ENCODE data around the gene HBG1. TPM values are rescaled to one million over a fixed set of nuclear protein-coding genes. Genes with fewer than 3 reads are reported as not detected.

Gene HBG1
- total RNA-seq, 6 donors from 2014 or later, result 2.9 to 4.6 TPM; not detected in 4

DNA sequence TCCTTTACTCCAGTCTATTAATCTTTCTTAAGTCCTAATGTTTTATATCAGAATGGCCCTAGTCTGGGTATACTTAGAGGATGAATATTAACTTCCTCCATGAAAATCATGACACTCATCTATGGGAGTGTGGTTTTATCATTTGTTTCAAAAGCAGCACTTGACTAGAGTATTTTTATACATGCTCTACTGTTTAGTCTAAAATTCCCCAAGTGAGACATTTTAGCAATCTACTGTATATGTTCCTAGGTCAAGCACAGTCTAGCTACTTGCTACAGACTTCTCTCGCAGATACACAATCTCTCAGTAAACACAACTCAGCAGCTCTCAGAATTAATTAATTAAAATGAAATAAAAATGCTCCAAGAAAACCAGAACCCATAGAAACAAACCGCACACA lies 19.9 kb downstream of the HBG1 start:
- no peaks in the 10 kb centered on the region for H3K4me1 ChIP-seq
- DNase-seq, result no peak
- no peaks in the 10 kb centered on the region for H3K27me3 ChIP-seq
- H3K4me3 ChIP-seq, result no peak overlapping the region
- no peak overlapping the region for H3K27ac ChIP-seq
- 78 to 89% methylated on average over 2 of the region's 2 CpGs for WGBS, 2 donors
- H3K36me3 ChIP-seq, result no peaks in the 10 kb centered on the region
- no peak for TF ChIP-seq POLR2A (IDR thresholded peaks at IDR 0.05)
- TF ChIP-seq, protein P1, sequence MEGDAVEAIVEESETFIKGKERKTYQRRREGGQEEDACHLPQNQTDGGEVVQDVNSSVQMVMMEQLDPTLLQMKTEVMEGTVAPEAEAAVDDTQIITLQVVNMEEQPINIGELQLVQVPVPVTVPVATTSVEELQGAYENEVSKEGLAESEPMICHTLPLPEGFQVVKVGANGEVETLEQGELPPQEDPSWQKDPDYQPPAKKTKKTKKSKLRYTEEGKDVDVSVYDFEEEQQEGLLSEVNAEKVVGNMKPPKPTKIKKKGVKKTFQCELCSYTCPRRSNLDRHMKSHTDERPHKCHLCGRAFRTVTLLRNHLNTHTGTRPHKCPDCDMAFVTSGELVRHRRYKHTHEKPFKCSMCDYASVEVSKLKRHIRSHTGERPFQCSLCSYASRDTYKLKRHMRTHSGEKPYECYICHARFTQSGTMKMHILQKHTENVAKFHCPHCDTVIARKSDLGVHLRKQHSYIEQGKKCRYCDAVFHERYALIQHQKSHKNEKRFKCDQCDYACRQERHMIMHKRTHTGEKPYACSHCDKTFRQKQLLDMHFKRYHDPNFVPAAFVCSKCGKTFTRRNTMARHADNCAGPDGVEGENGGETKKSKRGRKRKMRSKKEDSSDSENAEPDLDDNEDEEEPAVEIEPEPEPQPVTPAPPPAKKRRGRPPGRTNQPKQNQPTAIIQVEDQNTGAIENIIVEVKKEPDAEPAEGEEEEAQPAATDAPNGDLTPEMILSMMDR (IDR thresholded peaks at IDR 0.05), result no peak
- no peak for TF ChIP-seq EP300 (IDR thresholded peaks at IDR 0.05)
- no peak for TF ChIP-seq POLR2AphosphoS5 (IDR thresholded peaks at IDR 0.05)
- no peaks in the 10 kb centered on the region for H3K9me3 ChIP-seq
- ATAC-seq (ENCODE audit: low FRiP score in 2 of 2), result no peak

DNA sequence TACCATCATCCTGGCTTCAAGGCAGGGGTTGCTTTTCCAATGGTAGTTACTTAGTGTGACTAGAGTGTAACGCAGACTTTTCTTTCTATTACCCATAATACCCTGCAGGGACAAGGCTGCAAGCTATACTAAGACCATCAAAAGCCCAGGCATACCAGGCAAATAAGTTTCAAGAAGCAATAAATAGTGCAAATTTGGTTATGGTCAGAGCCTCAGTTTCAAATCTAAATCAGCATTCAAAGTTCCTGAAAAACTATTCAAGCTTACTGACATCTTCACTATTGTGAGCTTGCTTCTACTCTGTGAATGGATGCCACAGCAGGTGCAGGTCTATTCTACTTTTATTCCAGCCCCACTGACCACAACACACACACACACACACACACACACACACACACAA lies 20.3 kb downstream of the HBG1 start:
- WGBS, 2 donors, result 90 to 100% methylated on average over 1 of the region's 1 CpG
- Histone ChIP-seq H3K4me3 (no peak overlapping the region), H3K27me3 (no peaks in the 10 kb centered on the region), H3K9me3 (no peaks in the 10 kb centered on the region), H3K36me3 (no peaks in the 10 kb centered on the region), H3K4me1 (no peaks in the 10 kb centered on the region), H3K27ac (no peak overlapping the region)
- ATAC-seq (ENCODE audit: low FRiP score in 2 of 2) (no peak), DNase-seq (no peak)
- TF ChIP-seq POLR2A (IDR thresholded peaks at IDR 0.05) (no peak), EP300 (IDR thresholded peaks at IDR 0.05) (no peak), POLR2AphosphoS5 (IDR thresholded peaks at IDR 0.05) (no peak)
- TF ChIP-seq, protein P1 (IDR thresholded peaks at IDR 0.05), result no peak

DNA sequence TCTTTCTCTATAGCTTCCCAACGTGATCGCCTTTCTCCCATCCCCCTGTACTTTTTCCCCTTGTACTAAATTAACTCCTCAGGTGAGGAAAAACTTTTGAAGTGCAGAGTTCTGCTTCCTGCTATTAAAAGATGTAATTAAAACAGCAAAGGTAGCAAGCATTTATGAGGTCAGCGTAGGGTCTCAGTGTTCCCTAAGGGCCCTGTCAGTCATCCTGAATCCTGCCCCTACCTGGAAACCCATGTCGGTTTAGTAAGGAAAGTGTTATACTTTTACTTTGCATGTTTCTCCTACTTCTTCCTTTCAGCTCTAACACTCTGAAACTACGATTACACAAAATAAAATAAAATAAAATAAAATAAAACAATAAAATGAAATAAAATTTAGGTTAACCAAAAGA lies 21.5 kb downstream of the HBG1 start:
- no peaks in the 10 kb centered on the region for H3K27me3 ChIP-seq
- H3K9me3 ChIP-seq, result no peaks in the 10 kb centered on the region
- no peaks in the 10 kb centered on the region for H3K4me1 ChIP-seq
- no peak overlapping the region for H3K27ac ChIP-seq
- TF ChIP-seq, protein P1 (IDR thresholded peaks at IDR 0.05), result no peak
- TF ChIP-seq EP300 (IDR thresholded peaks at IDR 0.05) (no peak), POLR2A (IDR thresholded peaks at IDR 0.05) (no peak), POLR2AphosphoS5 (IDR thresholded peaks at IDR 0.05) (no peak)
- H3K36me3 ChIP-seq, result no peaks in the 10 kb centered on the region
- WGBS, 2 donors, result 66 to 75% methylated on average over 5 of the region's 5 CpGs
- ATAC-seq (ENCODE audit: low FRiP score in 2 of 2), result no peak
- H3K4me3 ChIP-seq, result no peak overlapping the region
- no peak for DNase-seq

DNA sequence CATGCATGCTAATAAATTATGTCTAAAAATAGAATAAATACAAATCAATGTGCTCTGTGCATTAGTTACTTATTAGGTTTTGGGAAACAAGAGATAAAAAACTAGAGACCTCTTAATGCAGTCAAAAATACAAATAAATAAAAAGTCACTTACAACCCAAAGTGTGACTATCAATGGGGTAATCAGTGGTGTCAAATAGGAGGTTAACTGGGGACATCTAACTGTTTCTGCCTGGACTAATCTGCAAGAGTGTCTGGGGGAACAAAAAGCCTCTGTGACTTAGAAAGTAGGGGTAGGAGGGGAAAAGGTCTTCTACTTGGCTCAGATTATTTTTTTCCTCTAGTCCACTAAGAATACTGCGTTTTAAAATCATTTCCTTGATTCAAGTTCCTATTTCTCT lies 22.0 kb downstream of the HBG1 start:
- WGBS, 2 donors, result 47 to 50% methylated on average over 1 of the region's 1 CpG
- Histone ChIP-seq H3K9me3 (no peaks in the 10 kb centered on the region), H3K4me3 (no peak overlapping the region), H3K27ac (no peak overlapping the region), H3K4me1 (no peaks in the 10 kb centered on the region), H3K27me3 (no peaks in the 10 kb centered on the region), H3K36me3 (no peaks in the 10 kb centered on the region)
- TF ChIP-seq, protein P1 (IDR thresholded peaks at IDR 0.05), result no peak
- TF ChIP-seq POLR2AphosphoS5 (IDR thresholded peaks at IDR 0.05), result no peak
- TF ChIP-seq EP300 (IDR thresholded peaks at IDR 0.05), result no peak
- no peak for TF ChIP-seq POLR2A (IDR thresholded peaks at IDR 0.05)
- DNase-seq (no peak), ATAC-seq (ENCODE audit: low FRiP score in 2 of 2) (no peak)

DNA sequence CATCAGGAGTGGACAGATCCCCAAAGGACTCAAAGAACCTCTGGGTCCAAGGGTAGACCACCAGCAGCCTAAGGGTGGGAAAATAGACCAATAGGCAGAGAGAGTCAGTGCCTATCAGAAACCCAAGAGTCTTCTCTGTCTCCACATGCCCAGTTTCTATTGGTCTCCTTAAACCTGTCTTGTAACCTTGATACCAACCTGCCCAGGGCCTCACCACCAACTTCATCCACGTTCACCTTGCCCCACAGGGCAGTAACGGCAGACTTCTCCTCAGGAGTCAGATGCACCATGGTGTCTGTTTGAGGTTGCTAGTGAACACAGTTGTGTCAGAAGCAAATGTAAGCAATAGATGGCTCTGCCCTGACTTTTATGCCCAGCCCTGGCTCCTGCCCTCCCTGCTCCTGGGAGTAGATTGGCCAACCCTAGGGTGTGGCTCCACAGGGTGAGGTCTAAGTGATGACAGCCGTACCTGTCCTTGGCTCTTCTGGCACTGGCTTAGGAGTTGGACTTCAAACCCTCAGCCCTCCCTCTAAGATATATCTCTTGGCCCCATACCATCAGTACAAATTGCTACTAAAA lies 22.8 kb downstream of the HBG1 start, which contains the start of gene HBB:
Gene HBB, minus strand, starts transcription at position 340 of the 579 bp plus-strand sequence. Its CDS starts 50 bp downstream, at position 290.
- Histone ChIP-seq H3K4me1 (no peaks in the 10 kb centered on the region), H3K9me3 (no peaks in the 10 kb centered on the region), H3K27ac (no peak within 1 kb of the TSS), H3K27me3 (no peaks in the 10 kb centered on the region), H3K4me3 (no peak within 1 kb of the TSS), H3K36me3 (no peaks in the 10 kb centered on the region)
- 87 to 89% methylated on average over 3 of the region's 3 CpGs for WGBS, 2 donors
- TF ChIP-seq POLR2AphosphoS5 (IDR thresholded peaks at IDR 0.05) (no peak), POLR2A (IDR thresholded peaks at IDR 0.05) (no peak), EP300 (IDR thresholded peaks at IDR 0.05) (no peak)
- TF ChIP-seq, protein P1 (IDR thresholded peaks at IDR 0.05), result no peak
- no peak for DNase-seq
- ATAC-seq (ENCODE audit: low FRiP score in 2 of 2), result peak in 1 of 2 donors; percentile 59
